GM12873 (cell line): ENCODE measurements around the gene SDCCAG8.

Source experiments
- CTCF ChIP-seq: IDR thresholded peaks from 2 replicates; pipeline ENCODE4 v1.5.1; 2012; ENCODE audit warnings: low read depth, mild to moderate bottlenecking, moderate library complexity, low read length, control low read depth; ENCODE audit not compliant: insufficient read depth; ENCODE audit errors: missing control alignments

Gene SDCCAG8

GRCh38 chr1:243230914-243231313, 24.9 kb upstream of the SDCCAG8 start:
- no peak for TF ChIP-seq CTCF

GRCh38 chr1:243233908-243234307, 21.9 kb upstream of the SDCCAG8 start:
- no peak for TF ChIP-seq CTCF

GRCh38 chr1:243234978-243235647, 20.7 kb upstream of the SDCCAG8 start:
- no peak for TF ChIP-seq CTCF

DNA sequence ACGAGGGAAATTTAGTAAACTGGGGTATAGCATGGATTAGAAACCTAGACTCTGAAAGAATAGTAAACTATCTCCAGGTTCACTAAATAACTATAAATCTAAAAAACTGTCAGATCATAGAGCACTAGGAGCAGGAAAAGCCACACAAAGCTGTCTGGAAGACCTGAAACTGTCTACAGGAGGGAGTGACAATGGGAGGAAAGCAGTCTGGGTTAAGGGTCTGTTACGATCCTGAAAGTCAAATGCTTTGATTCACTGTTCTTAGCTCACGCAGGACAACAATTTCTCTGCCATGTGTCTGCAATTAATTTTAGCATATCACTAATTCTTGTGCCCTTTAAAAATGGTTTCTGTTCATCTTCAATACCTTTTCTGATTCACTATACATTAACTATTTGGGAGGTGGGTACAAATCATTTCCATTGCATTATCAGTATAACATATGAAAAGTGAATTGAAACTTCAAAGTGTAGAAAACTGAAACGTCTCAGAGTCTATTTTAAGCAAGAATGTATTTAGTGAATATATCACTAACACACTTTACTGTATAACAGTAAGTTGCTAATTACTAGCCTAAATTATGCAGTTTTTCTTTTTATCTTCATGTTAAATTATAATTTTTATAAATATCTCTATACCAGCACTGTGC, 19.1 kb upstream of the SDCCAG8 start:
- TF ChIP-seq CTCF: no peak

GRCh38 chr1:243244432-243244841, 11.4 kb upstream of the SDCCAG8 start:
- TF ChIP-seq CTCF: no peak

DNA sequence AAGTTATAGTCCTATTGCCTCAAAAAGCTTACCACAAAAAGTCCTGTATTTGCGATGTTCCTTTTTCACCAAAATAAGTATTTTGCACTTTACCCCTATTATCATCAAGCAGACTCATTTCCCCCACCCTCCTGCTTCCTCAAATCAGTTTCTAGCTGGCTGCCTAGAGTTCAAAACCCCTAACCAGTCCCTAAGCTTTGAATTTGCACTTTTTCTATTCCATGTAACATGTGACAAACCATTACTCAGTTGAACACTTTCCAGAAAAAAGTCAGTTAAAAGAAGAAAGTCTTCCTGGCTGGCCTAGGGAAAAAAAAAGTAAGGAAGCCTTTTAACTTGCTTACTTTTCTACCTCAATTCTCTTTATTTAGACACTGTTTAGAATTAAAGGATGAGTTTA, 8.9 kb upstream of the SDCCAG8 start:
- no peak for TF ChIP-seq CTCF

DNA sequence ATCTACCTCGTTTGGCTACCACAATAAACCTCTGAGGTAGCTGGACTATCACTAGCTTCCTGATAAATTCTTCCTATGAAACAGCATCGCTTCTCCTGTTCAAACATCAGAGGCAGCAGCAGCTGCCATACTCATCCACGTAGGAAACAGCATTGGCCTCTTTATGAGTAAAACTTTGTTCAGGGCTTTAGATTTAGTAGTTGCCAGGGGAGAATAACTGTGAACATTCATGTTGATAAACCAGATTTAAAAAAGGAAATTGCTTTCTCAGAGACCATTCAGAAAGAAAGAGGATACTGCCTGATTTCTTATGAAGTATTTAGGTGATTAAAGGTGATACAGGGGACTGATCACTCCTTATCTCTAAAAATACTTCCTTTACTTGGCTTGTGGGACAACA, 7.9 kb upstream of the SDCCAG8 start:
- TF ChIP-seq CTCF: no peak
